Ureter (tissue), 1 donor: Measurements from ENCODE around the gene CLEC9A. TPM values are rescaled to one million over a fixed set of nuclear protein-coding genes. Genes with fewer than 3 reads are reported as not detected.
"Not testable (repeated sequence)": the region's sequence is repeated elsewhere in the genome, so short reads cannot be mapped to it uniquely, and the experiment has no call there.

Experiments used
- DNase-seq: peaks from one replicate; pipeline ENCODE4 v3.0.0-alpha.2; 2020; ENCODE audit warnings: low spot score
- total RNA-seq: library from RNA; stranded (reverse); gene quantifications from one replicate; pipeline ENCODE4 v1.2.4, GENCODE V29; 2023
- donor health status: DM: yes; HTN: yes; CAD: no.

Gene CLEC9A
- total RNA-seq, result 0.57 TPM

DNA sequence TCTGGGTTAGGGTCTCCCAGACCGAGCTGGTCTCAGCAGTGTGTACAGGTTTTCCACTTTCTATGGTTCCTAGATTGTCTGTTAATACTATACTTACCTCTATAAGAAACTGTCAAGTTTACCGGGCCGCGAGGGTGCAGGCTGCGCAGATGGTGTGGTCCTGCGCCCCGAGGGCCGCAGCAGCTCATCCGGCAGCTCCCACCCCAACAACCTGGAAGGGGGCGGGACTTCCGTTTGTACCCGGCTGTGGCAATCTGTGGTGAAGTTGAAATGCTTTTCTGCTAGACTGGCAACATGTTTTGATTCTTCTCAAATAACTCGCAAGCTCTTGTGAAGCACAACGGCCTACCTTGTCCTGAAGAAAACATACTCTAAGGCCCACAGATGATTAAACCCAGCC is at the start of gene CLEC9A:
CLEC9A (plus strand) TSS at position 237 of the 400 bp plus-strand sequence. CDS start 22,006 bp downstream, outside the sequence.
- DNase-seq, result no peak

DNA sequence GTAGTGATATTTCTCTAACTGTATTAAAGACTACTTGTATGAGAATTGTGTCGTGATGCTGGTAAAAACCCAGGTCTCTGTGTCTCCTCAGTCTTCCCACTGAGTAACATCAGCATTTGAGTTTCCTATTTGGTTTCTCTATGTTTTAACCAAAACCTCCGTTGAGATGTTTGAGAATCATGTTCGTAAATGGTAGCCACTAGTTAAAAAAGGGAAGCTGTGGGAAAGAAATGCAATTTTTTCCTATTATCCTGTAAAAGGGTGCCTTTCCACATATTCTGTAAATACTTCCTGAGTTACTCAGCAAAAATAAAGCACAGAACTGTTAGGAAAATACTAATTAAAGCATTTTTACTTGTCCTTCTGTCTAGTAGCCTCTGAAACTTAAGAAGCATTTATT is 38.6 kb upstream of the CLEC9A start:
- DNase-seq, result no peak

DNA sequence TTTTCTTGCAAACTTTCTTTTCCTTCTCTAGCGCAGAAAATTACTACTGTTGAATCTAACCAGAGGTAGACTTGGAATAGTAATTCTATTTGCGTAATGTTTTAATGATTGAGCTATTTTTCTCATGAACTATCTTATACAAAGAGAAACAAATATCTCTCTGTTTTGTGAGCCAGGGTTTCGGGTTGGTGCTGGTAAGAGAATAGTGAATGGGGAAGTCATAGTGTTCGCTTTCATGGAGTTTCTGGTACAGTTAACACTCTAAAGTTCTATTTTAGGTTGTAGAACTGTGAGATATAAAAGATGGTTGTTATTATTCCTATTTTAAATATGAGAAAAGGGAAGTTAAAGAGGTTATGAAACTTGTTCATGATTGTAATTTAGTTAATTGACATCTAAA is 38.2 kb upstream of the CLEC9A start:
- no peak for DNase-seq

DNA sequence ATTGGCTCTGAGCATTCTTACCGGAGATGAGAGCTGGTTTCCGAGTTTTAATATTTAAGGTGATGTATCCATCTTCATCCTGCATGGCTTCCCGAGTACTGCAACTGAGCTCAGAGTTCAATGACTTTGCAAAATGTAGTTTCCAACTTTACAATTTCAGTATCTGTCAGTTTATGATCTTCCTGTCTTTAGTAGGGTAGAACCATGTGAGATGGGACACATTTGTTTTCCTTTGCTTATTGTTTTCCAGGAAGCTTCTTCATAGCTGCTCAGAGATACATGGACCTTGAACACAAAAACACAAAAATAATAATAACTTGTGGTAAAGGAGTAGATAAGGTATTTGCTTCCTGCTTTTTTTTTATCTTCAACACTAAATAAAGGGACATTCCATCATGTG is 31.5 kb upstream of the CLEC9A start, which contains the start of gene CLEC1B:
CLEC1B (minus strand) TSS at position 106 of the 400 bp plus-strand sequence; CDS start at position 85, 21 bp downstream.
- DNase-seq, result no peak

- no peak for DNase-seq
Observed at GRCh38 chr12:10001171-10001776, 29.2 kb upstream of the CLEC9A start.

GRCh38 chr12:10012630-10013330 is 17.7 kb upstream of the CLEC9A start:
- DNase-seq, result no peak

GRCh38 chr12:10015450-10015849 is 15.0 kb upstream of the CLEC9A start:
- no peak for DNase-seq

- no peak for DNase-seq
Observed at GRCh38 chr12:10016881-10017280, 13.6 kb upstream of the CLEC9A start.

- no peak for DNase-seq
Observed at GRCh38 chr12:10018386-10018785, 12.1 kb upstream of the CLEC9A start.

DNA sequence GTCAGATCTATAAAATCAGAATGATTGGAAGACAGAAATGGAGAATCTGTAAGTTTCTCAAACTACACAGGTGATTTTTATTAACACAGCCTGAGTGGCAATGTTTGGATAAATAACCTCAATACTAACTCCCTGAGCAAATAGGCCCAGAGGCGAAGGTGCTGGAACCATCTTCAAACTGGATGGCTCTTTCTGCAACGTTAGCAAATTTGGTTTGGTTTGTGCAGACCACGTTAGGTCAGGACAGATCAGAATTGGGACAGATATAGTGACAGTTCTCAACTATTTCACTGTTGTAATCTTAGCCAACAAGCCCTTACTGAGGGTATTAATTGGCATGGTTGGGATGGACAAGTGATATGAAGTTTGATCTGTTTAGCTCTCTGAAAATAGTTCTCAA is 9.1 kb upstream of the CLEC9A start:
- no peak for DNase-seq

DNA sequence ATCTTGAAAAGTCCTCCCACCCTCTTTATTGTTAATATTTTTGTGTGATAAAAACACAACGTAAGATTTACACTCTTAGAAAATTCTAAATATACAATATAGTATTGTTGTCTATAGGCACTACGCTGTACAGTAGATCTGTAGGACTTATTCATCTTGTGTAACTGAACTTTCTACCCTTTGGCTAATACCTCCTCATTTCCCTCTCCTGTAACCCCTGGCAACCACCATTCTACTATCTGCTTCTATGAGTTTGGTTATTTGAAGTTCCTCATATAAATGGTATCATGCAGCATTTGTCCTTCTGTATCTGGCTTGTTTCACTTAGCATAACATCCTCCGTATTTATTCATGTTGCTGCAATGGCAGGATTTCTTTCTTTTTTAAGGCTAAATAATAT is 5.2 kb upstream of the CLEC9A start:
- no peak for DNase-seq

- DNase-seq, result not testable (repeated sequence)
Observed at GRCh38 chr12:10026666-10027065, 3.8 kb upstream of the CLEC9A start.

DNA sequence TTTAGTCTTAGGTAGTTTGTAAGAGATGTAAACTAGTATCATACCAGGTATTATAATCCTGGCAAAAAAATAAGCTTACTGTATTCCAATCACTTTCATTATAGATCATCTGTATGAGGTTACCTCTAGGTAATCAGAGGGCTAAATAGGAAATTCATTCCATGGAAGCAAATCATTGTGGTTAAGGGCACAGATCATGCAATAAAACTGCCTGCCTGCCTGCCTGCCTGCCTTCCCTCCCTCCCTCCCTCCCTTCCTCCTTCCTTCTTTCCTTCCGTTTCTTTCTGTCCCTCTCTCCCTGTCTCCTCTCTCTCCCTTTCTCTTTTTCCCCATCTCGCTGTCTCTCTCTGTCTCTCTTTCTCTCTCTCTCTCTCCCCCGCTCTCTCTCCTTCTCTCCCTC is 3.2 kb upstream of the CLEC9A start:
- DNase-seq, result no peak

DNA sequence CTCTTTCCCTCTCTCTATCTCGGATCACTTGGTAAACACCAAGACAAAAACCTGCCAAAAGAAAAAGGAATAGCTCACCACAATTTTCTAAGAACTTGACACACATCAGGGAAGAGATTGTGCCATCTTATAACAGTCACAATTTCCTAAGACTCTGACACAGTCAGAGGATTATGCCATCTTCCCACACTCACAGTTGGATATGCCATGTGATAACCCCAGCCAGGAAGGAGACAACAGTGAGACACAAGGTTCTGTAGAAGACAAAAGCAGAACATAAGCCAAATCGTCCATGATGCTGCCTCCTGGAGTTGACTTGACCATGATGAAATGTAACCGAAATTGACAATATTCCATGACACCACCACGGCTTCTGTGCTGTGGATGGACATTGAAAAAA is 2.8 kb upstream of the CLEC9A start:
- DNase-seq, result no peak

DNA sequence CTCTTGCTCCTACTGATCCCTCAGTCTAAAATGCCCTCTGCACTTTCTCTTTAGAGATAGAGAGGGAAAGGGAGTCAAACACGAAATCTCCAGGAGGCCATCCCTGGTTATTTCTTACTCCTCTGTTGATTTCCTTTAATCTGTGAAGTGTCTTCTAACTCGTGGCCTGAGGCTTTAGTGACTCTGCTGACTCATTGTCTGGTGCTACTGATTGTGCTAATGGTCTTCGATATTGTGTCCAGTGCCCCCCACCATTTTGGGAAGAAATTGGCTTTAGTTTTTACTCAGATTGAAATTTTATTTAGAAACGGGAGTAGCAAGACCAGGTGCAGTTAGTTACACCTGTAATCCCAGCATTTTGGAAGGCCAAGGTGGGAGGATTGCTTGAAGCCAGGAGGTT is 839 bp downstream of the CLEC9A start:
- no peak for DNase-seq

GRCh38 chr12:10031771-10032175 is 1.3 kb downstream of the CLEC9A start:
- DNase-seq, result no peak

GRCh38 chr12:10033783-10034545 is 3.5 kb downstream of the CLEC9A start:
- DNase-seq, result no peak

- no peak for DNase-seq
Observed at GRCh38 chr12:10042167-10042566, 11.7 kb downstream of the CLEC9A start.

DNA sequence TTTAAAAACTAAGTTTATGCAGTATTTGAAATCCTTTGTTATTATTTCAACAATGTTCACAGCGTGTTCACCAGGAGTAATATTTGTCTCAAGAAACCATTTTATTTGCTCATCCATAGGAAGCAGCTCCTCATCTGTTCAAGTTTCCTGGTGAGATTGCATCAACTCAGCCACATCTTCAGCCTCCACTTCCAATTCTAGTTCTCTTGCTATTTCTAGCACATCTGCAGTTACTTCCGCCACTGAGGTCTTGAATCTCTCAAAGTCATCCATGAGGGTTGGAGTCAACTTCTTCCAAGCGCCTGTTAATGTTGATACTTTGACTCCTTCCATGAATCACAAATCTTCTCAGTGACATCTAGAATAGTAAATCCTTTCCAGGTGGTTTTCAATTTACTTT is 18.0 kb downstream of the CLEC9A start:
- DNase-seq, result no peak

- no peak for DNase-seq
Observed at GRCh38 chr12:10052193-10052913, 21.9 kb downstream of the CLEC9A start.

DNA sequence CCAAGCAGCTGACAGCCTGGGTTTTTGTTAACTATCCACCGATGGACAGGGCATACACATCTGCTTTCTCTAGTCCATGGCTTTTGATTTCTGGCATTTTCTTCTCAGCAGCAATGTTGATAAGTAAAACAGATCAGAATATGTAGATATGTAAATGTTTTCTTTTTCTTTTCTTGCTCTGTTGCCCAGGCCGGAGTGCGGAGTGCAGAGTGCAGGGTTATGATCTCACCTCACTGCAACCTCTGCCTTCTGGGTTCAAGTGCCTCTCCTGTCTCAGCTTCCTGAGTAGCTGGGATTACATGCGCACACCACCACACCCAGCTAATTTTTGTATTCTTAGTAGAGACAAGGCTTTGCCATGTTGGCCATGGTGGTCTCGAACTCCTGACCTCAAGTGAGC is 27.9 kb downstream of the CLEC9A start:
- no peak for DNase-seq

GRCh38 chr12:10065241-10065640 is 34.8 kb downstream of the CLEC9A start:
- DNase-seq, result no peak
